A204.1 (cell line): ENCODE results near the gene RAB3D.
A peak's percentile ranks its signal among the peaks of the same experiment; 100 is the strongest.
"Not testable (repeated sequence)": the region's sequence is repeated elsewhere in the genome, so short reads cannot be mapped to it uniquely, and the experiment has no call there.

Experiments used
- FAIRE-seq: peaks from 2 replicates; lab custom pipeline; 2012; peaks lifted over from hg19 to GRCh38; lab: Jason Lieb, UNC

The RAB3D gene

GRCh38 chr19:11365557-11366117, 26.2 kb upstream of the RAB3D start:
- FAIRE-seq = no peak

DNA sequence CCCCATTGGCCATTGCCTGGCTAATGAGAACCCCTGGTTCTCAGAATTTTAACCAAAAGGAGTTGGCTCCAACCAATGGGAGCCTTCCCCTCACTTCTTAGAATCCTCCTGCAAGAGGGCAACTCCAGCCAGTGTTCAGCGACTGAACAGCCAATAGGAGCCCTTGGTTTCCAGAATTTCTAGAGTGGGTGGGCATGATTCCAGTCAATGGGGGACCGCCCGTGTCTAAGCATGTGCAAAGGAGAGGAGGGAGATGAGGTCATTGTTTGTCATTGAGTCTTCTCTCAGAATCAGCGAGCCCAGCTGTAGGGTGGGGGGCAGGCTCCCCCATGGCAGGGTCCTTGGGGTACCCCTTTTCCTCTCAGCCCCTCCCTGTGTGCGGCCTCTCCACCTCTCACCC, 25.5 kb upstream of the RAB3D start:
- FAIRE-seq = no peak

GRCh38 chr19:11364296-11364904, 24.9 kb upstream of the RAB3D start:
- no peak for FAIRE-seq

DNA sequence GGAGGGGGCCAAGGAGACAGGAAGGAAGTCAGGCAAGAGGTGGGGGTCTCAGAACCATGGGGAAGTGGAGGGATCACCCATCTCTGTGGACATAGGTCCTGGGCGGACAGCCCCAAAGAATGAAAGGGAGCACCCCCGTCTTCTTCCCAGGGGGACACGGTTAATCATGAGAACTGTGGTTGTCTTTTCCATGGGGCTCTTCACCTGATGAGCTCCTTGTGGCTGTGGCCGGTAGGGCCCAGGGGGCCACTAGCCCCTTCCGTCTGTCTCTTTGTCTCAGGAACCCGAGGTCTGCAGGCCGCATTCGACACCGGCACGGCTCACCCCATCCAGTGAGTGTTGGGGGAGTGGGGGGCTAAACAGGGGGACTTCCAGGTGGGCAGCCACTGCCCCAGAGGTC, 24.4 kb upstream of the RAB3D start:
- no peak for FAIRE-seq

DNA sequence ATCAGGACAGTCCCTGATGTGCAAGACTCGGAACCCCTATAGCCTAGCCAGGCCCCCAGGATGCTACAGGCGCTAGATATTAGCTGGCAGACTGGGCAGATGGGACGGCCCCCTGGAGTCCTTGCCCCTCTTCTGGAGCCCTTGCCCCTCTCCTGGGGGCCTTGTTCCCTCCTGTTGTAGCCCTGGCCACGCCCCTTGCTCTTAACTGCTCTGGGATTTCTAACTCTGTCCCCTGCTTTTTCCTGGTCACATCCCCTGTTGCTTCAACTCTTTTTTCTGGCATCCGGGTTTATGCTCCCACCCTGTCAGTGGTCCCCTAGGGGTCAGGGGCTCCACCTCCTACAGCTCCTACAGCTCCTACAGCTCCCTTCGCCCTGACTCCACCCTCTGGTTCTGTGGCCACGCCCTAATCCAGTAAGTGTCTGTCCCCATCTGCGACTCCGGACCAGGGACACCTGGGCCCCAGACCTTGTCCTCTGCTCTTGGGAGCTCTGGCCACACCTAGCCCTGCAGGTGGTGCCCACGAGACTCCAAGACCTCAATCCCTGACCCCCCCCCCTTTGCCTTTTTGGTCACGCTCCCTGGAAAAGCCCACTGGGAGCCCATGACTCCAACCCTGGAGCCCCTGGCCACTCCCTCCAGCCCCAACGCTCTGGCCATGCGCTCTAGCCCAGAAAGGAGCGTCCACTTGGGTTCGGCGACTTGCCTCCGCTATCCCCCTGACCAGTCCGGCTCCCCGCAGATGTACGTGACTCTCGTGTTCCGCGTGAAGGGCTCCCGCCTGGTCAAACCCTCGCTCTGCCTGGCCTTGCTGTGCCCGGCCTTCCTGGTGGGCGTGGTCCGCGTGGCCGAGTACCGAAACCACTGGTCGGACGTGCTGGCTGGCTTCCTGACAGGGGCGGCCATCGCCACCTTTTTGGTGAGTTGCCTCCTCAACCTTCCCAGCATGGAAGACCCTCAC, 22.6 kb upstream of the RAB3D start:
- FAIRE-seq = no peak

DNA sequence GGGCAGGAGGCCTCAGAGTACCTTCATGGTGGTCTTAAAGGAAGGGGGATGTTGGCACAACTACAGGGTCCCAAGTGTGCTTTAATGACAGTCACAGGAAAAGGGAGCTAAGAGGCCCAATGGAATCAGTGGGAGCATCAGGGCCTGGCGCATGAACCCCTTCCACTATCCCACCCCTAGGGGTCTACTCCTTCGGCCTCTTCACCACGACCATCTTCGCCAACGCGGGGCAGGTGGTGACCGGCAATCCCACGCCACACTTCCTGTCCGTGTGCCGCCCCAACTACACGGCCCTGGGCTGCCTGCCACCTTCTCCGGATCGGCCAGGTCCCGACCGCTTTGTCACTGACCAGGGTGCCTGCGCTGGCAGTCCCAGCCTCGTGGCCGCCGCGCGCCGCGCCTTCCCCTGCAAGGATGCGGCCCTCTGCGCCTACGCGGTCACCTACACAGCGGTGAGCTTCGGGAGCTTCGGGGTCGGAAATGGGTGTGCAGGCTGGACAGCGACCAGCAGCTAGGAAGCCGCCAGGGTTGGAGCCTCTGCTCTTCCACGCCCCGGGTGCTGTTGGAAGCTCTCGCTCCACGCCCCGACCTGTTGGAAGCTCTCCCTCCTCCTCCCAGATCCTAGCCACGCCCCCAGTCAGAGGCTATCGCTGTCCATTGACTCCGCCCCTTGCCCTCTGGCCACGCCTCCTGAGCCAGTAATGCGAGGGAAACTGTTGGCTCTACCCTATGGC, 21.7 kb upstream of the RAB3D start:
- no peak for FAIRE-seq

DNA sequence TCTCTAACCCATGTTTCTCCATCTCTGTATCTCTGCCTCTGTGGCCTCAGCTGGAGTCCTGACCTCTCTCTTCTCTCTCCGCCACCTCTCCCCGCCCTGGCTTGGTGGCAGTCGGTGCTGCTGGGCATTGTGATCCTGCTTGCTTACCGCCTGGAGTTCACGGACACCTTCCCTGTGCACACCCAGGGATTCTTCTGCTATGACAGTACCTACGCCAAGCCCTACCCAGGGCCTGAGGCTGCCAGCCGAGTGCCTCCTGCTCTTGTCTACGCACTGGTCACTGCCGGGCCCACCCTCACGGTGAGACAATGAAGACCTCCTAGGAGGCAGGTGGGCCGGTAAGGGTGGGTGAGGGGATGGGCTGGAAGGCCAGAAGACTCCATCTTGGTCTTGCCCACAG, 20.0 kb upstream of the RAB3D start:
- FAIRE-seq = no peak

GRCh38 chr19:11356676-11357550, 17.5 kb upstream of the RAB3D start:
- FAIRE-seq = no peak

GRCh38 chr19:11356074-11356397, 16.6 kb upstream of the RAB3D start:
- FAIRE-seq = no peak

GRCh38 chr19:11355160-11356073, 16.0 kb upstream of the RAB3D start, which contains the start of gene PLPPR2:
Gene PLPPR2 (plus strand): TSS chr19:11355432. CDS start chr19:11357674, 2,242 bp downstream.
- FAIRE-seq = peak; percentile 48

DNA sequence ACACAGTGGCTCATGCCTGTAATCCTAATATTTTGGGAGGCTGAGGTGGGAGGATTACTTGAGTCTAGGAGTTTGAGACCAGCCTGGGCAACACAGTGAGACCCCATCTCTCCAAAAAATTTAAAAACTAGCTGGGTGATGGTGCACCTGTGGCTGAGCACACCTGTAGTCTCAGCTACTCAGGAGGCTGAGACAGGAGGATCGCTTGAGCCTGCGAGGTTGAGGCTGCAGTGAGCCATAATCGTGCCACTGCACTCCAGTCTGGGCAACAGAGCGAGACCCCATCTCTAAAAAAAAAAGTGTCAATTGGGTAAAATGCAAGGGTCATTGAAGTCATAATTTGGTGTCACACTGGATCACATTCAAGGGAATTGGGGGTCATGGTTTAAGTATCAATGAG, 14.6 kb upstream of the RAB3D start:
- FAIRE-seq = not testable (repeated sequence)

GRCh38 chr19:11349171-11349570, 9.7 kb upstream of the RAB3D start:
- no peak for FAIRE-seq

GRCh38 chr19:11347546-11348039, 8.1 kb upstream of the RAB3D start:
- FAIRE-seq = no peak

DNA sequence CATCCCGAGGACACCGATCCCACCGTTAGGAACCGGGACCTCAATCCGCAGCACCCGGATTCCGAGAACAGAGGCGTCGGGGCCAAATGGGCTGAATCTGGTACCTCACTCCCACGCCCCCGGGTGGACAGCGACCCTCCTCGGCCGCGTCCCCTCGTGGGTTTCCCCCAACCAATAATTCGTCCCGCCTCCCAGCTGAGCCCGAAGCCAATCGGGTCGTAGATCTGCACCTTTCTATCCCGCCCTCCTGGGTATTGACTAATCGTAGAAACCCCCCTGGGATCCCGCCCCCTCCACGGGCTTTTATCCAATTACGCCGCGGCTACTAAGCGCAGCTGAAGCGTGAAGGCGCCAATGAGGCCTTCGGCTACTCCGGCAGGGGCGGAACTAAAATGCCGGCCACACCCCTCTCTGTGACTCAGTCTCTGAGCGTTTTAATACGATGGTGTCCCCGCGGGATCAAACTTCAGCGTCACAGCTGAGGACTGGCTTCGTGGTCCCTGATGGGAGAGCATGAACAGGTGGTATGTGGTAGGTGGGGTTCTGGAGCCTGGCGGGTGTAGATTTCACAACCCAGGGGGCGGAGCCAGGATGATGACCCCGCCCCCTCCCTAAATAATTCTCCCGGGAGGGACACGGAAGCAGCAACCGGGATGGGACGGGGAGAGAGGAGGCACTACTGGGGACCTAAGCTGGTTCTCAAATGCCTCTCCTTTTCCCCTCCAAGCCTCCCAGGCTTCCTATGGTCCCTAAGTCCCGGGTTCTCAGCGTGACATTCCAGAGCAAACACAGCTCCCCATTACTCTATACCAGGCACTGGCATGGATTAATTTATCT, 6.9 kb upstream of the RAB3D start, which contains the start of the genes CCDC159 and TMEM205:
Gene CCDC159, plus strand, starts transcription at position 416 of the 837 bp plus-strand sequence. Its CDS starts 88 bp downstream, at position 504.
Gene TMEM205, minus strand, starts transcription at position 165 of the 837 bp plus-strand sequence. CDS start 649 bp downstream, outside the sequence.
- peak; percentile 99 for FAIRE-seq

GRCh38 chr19:11345122-11345803, 5.8 kb upstream of the RAB3D start:
- FAIRE-seq = no peak

GRCh38 chr19:11342429-11342828, 3.0 kb upstream of the RAB3D start:
- no peak for FAIRE-seq

- not testable (repeated sequence) for FAIRE-seq
Observed at GRCh38 chr19:11340099-11340467, 626 bp upstream of the RAB3D start.

DNA sequence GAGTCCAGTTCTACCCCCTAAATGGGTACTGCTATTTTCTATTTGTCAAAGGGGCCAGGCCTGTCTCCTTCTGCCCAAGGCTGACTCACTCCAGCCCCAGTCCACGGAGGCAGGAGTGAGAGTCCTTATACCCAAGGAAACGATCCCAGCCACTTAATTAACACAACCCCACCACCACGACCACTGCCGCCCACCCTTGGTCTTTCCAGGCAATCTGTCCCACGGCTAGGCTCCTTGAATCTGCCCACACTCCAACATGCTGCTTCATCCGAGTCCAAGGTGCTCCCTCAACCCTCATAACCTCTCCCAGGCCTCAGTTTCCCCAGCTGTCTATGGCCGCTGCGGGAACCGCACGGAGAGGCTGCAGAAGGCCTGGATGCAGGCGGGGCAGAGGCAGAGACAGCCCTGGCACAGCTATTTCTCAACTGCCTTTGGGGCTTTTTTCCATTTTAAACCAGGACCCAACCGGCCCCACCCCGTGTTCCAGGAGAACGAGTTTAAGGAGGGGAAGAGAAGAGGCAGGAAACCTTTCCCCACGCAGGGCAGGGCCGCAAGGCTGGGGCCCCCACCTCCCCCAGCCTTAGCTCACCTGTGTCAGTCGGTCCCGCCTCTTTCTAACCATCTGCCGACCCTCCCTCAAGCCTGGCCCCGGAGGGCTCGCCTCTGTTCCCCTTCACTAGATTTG, 746 bp downstream of the RAB3D start:
- no peak for FAIRE-seq
